ENCODE data around the gene JAZF1.
"Not testable (repeated sequence)": the region's sequence is repeated elsewhere in the genome, so short reads cannot be mapped to it uniquely, and the experiment has no call there.

JAZF1 gene

GRCh38 chr7:28033386-28033785 lies 147.2 kb downstream of the JAZF1 start:
- no peak for DNase-seq

GRCh38 chr7:28032738-28033380 lies 147.7 kb downstream of the JAZF1 start:
- no peak for DNase-seq

GRCh38 chr7:28029051-28029450 lies 151.5 kb downstream of the JAZF1 start:
- DNase-seq, result no peak

- no peak for DNase-seq
Measured at GRCh38 chr7:28028471-28028870, 152.1 kb downstream of the JAZF1 start.

GRCh38 chr7:28026237-28026636 lies 154.4 kb downstream of the JAZF1 start:
- no peak for DNase-seq

- no peak for DNase-seq
Measured at GRCh38 chr7:28024786-28025334, 155.7 kb downstream of the JAZF1 start.

- DNase-seq, result peak; percentile 7
Measured at GRCh38 chr7:28020302-28020940, 160.2 kb downstream of the JAZF1 start.

- no peak for DNase-seq
Measured at GRCh38 chr7:28018856-28019465, 161.6 kb downstream of the JAZF1 start.

GRCh38 chr7:28018446-28018845 lies 162.1 kb downstream of the JAZF1 start:
- DNase-seq, result no peak

GRCh38 chr7:28018020-28018419 lies 162.6 kb downstream of the JAZF1 start:
- no peak for DNase-seq

- DNase-seq, result no peak
Measured at GRCh38 chr7:28017372-28017771, 163.2 kb downstream of the JAZF1 start.

GRCh38 chr7:28016297-28016696 lies 164.3 kb downstream of the JAZF1 start:
- no peak for DNase-seq

- DNase-seq, result no peak
Measured at GRCh38 chr7:28015169-28015568, 165.4 kb downstream of the JAZF1 start.

GRCh38 chr7:28014340-28014739 lies 166.3 kb downstream of the JAZF1 start:
- DNase-seq, result not testable (repeated sequence)

GRCh38 chr7:28013441-28013840 lies 167.2 kb downstream of the JAZF1 start:
- no peak for DNase-seq

- DNase-seq, result no peak
Measured at GRCh38 chr7:28013019-28013418, 167.6 kb downstream of the JAZF1 start.

GRCh38 chr7:28008911-28009310 lies 171.7 kb downstream of the JAZF1 start:
- DNase-seq, result no peak

GRCh38 chr7:28008171-28008570 lies 172.4 kb downstream of the JAZF1 start:
- no peak for DNase-seq

- DNase-seq, result no peak
Measured at GRCh38 chr7:28006491-28006890, 174.1 kb downstream of the JAZF1 start.

GRCh38 chr7:28005847-28006231 lies 174.8 kb downstream of the JAZF1 start:
- no peak for DNase-seq

- no peak for DNase-seq
Measured at GRCh38 chr7:28005075-28005846, 175.3 kb downstream of the JAZF1 start.

GRCh38 chr7:28003408-28003807 lies 177.2 kb downstream of the JAZF1 start:
- DNase-seq, result no peak

GRCh38 chr7:28002638-28003037 lies 178.0 kb downstream of the JAZF1 start:
- DNase-seq, result no peak
